Measurements from ENCODE around the gene ISL2.

DNA sequence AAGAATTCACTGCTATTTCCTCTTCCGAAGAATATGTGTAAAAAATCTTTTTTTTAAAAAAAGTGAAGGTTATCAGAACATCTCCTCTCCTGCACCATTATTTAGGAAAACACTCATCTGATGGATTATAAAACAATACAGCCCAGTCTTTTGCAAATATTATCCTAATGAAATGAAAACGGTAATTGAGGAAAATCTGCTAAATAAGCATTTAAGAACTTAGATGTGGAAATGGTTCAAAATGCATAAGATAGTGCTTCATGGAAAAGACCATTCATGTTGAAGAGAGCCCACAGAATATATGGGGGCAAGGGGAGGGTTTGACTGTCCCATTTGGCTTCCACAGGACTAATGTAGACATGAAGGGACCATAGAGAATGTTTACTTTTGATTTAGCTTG, 47.8 kb downstream of the ISL2 start:
- TF ChIP-seq POLR2A (IDR thresholded peaks at IDR 0.05): no peak
- TF ChIP-seq, protein P1, sequence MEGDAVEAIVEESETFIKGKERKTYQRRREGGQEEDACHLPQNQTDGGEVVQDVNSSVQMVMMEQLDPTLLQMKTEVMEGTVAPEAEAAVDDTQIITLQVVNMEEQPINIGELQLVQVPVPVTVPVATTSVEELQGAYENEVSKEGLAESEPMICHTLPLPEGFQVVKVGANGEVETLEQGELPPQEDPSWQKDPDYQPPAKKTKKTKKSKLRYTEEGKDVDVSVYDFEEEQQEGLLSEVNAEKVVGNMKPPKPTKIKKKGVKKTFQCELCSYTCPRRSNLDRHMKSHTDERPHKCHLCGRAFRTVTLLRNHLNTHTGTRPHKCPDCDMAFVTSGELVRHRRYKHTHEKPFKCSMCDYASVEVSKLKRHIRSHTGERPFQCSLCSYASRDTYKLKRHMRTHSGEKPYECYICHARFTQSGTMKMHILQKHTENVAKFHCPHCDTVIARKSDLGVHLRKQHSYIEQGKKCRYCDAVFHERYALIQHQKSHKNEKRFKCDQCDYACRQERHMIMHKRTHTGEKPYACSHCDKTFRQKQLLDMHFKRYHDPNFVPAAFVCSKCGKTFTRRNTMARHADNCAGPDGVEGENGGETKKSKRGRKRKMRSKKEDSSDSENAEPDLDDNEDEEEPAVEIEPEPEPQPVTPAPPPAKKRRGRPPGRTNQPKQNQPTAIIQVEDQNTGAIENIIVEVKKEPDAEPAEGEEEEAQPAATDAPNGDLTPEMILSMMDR (IDR thresholded peaks at IDR 0.05): no peak

Data from testis (tissue), 2 donors.